Neutrophil (primary cell): ENCODE measurements around the gene SDK2.

Source experiments
- H3K27ac ChIP-seq: fragments of 200-600 bp; sonication (generic); 2 replicates; pipeline ENCODE4 v1.5.1; 2016; ENCODE audit warnings: mild to moderate bottlenecking, moderate library complexity
- H3K27me3 ChIP-seq: fragments of 200-600 bp; sonication (generic); 2 replicates; pipeline ENCODE4 v1.6.0; 2016; ENCODE audit warnings: mild to moderate bottlenecking
- H3K36me3 ChIP-seq: fragments of 200-600 bp; sonication (generic); 2 replicates; pipeline ENCODE4 v1.5.1; 2017
- H3K4me1 ChIP-seq, 2 experiments: fragments of 200-600 bp in 1 of 2; sonication (generic) in 1 of 2; 1 replicate in 1 of 2; 2 replicates in 1 of 2; pipeline versions ENCODE4 v1.5.1 to v1.6.1; 2013 to 2016; ENCODE audit warnings: low read depth in 1 of 2, low read length in 1 of 2, mild to moderate bottlenecking in 1 of 2, moderate library complexity in 1 of 2; ENCODE audit not compliant: control insufficient read depth in 1 of 2, insufficient read depth in 1 of 2
- H3K4me3 ChIP-seq, 2 experiments: fragments of 200-600 bp in 1 of 2; sonication (generic) in 1 of 2; 1 replicate in 1 of 2; 2 replicates in 1 of 2; pipeline ENCODE4 v1.5.1; 2013 to 2016; ENCODE audit warnings: low read depth in 1 of 2, low read length in 1 of 2, mild to moderate bottlenecking in 1 of 2, moderate library complexity in 1 of 2
- H3K9me3 ChIP-seq: fragments of 200-600 bp; sonication (generic); 2 replicates; pipeline ENCODE4 v1.5.1; 2016
- CTCF ChIP-seq: fragments of 200-600 bp; sonication (generic); IDR thresholded peaks from 2 replicates; pipeline ENCODE4 v1.5.1; 2016; ENCODE audit warnings: antibody characterized with exemption

SDK2 gene

GRCh38 chr17:73396431-73397277 is 247.6 kb downstream of the SDK2 start:
- H3K9me3 ChIP-seq = no peaks in the 10 kb centered on the region
- H3K4me3 ChIP-seq = no peak overlapping the region
- TF ChIP-seq CTCF = no peak
- no peaks in the 10 kb centered on the region for H3K36me3 ChIP-seq
- no peak overlapping the region for H3K27ac ChIP-seq
- no peaks in the 10 kb centered on the region for H3K4me1 ChIP-seq
- H3K27me3 ChIP-seq = no peaks in the 10 kb centered on the region

DNA sequence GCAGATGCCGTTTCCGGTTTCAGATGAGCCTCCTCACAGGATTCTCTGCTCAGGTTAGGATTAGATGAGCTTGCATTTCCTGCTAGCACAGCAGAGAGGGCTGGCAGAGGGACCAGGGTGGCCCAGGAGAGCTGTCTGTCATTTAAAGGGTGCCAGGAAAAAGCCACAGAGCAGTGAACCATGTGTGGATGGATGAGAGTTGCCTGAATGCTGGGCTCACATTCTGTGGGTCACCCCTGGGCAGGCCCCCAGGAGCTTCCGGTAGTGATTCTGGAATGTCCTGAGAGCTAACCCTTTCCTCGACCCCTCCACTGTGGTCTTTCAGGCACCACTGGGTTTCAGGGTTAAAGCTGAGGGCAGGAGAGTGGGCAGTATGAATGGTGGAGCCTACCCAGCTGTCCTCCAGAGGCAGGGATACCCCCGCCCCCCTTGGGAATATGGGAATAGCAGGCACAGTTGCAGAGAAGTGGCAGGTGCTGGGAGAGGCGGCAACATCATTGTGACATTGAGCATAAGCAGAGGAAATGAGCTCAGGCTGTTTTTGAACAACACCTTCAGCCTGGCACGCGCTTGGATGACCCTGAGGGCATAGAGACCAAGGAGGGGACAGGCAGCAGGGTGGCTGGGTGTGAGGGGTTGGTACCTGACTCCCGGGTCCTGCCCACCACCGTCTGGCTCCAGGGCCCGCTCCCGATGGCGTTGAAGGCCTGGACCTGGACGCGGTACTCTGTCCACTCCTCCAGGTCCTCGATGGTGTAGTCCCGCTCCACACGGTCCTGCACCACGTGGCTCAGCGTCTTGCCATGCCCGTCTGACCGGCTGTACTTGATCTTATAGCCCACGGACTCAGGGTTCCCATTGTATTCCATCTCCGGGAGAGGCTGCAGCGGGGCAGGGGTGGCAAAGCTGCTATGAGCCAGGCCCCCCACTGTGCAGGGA is 249.5 kb downstream of the SDK2 start:
- no peaks in the 10 kb centered on the region for H3K4me1 ChIP-seq
- no peaks in the 10 kb centered on the region for H3K27me3 ChIP-seq
- TF ChIP-seq CTCF = no peak
- H3K27ac ChIP-seq = no peak overlapping the region
- H3K9me3 ChIP-seq = no peaks in the 10 kb centered on the region
- H3K4me3 ChIP-seq = no peak overlapping the region
- no peaks in the 10 kb centered on the region for H3K36me3 ChIP-seq

GRCh38 chr17:73393962-73394361 is 250.3 kb downstream of the SDK2 start:
- Histone ChIP-seq H3K27me3 (no peaks in the 10 kb centered on the region), H3K4me1 (no peaks in the 10 kb centered on the region), H3K27ac (no peak overlapping the region), H3K36me3 (no peaks in the 10 kb centered on the region), H3K4me3 (no peak overlapping the region), H3K9me3 (no peaks in the 10 kb centered on the region)
- no peak for TF ChIP-seq CTCF

GRCh38 chr17:73393381-73393780 is 250.9 kb downstream of the SDK2 start:
- Histone ChIP-seq H3K27me3 (no peaks in the 10 kb centered on the region), H3K9me3 (no peaks in the 10 kb centered on the region), H3K36me3 (no peaks in the 10 kb centered on the region), H3K4me3 (no peak overlapping the region), H3K27ac (no peak overlapping the region), H3K4me1 (no peaks in the 10 kb centered on the region)
- TF ChIP-seq CTCF = no peak

GRCh38 chr17:73391331-73392265 is 252.6 kb downstream of the SDK2 start:
- Histone ChIP-seq H3K27me3 (no peaks in the 10 kb centered on the region), H3K36me3 (no peaks in the 10 kb centered on the region), H3K4me1 (no peaks in the 10 kb centered on the region), H3K9me3 (no peaks in the 10 kb centered on the region), H3K27ac (no peak overlapping the region), H3K4me3 (no peak overlapping the region)
- no peak for TF ChIP-seq CTCF
